Activated naive CD4-positive, alpha-beta T cell treated with anti-CD3 and anti-CD28 coated beads for 36 hours (primary cell): Measurements from ENCODE around the gene CNGA4. TPM values are rescaled to one million over a fixed set of nuclear protein-coding genes. Genes with fewer than 3 reads are reported as not detected.

ENCODE experiments used
- CTCF ChIA-PET: fragments of 350-600 bp; sonication (Branson Sonifier 250); formaldehyde crosslinking; loops from one replicate; lab custom pipeline; 2021; ENCODE audit warnings: antibody characterized with exemption; lab: Charles Lee
- DNase-seq: peaks from one replicate; pipeline ENCODE4 v3.0.0-alpha.2; 2020
- H3K27ac Mint-ChIP-seq: one replicate; pipeline ENCODE4 v1.8.0; 2021; ENCODE audit warnings: mild to moderate bottlenecking, mixed read lengths
- H3K27me3 Mint-ChIP-seq: one replicate; pipeline ENCODE4 v1.8.0; 2021; ENCODE audit warnings: low read depth, mixed read lengths
- H3K36me3 Mint-ChIP-seq: one replicate; pipeline ENCODE4 v1.8.0; 2021; ENCODE audit warnings: low read depth, mixed read lengths
- H3K4me1 Mint-ChIP-seq: one replicate; pipeline ENCODE4 v1.8.0; 2021; ENCODE audit warnings: low read depth, mixed read lengths
- H3K4me3 Mint-ChIP-seq: one replicate; pipeline ENCODE4 v1.8.0; 2021; ENCODE audit warnings: mild to moderate bottlenecking, moderate library complexity, mixed read lengths
- H3K9me3 Mint-ChIP-seq: one replicate; pipeline ENCODE4 v1.8.0; 2021; ENCODE audit warnings: mixed read lengths
- intact Hi-C: fragments of 100-400 bp; cut with micrococcal nuclease; formaldehyde crosslinking; loops from one replicate; pipeline ENCODE4 v1.15.1; 2023
- total RNA-seq, 2 experiments: library from RNA; stranded (reverse); gene quantifications; one replicate each; pipeline ENCODE4 v1.2.3, GENCODE V29; 2021

The CNGA4 gene
- total RNA-seq, 2 experiments from 2014 or later = 0.10 to 0.12 TPM

- Mint-ChIP-seq H3K9me3 (no peaks in the 10 kb centered on the region), H3K36me3 (peaks cover 6% of the 10 kb centered on the region), H3K4me3 (no peak within 1 kb of the TSS), H3K27ac (no peak within 1 kb of the TSS), H3K4me1 (peaks cover 16% of the 10 kb centered on the region), H3K27me3 (no peaks in the 10 kb centered on the region)
- intact Hi-C loops = no loop called here
- DNase-seq = no peak
- CTCF ChIA-PET = interaction anchor here (1.3 to 2.1 kb wide), 2 partner anchors 46 to 110 kb away, joined by 3 to 4 read pairs; no protein-coding TSS in a partner anchor
These were observed 33.5 kb upstream of the CNGA4 start, which contains the start of gene C11orf42 for GRCh38 chr11:6205366-6205765. C11orf42 (plus strand) TSS chr11:6205557; CDS start chr11:6205616, 59 bp downstream.

DNA sequence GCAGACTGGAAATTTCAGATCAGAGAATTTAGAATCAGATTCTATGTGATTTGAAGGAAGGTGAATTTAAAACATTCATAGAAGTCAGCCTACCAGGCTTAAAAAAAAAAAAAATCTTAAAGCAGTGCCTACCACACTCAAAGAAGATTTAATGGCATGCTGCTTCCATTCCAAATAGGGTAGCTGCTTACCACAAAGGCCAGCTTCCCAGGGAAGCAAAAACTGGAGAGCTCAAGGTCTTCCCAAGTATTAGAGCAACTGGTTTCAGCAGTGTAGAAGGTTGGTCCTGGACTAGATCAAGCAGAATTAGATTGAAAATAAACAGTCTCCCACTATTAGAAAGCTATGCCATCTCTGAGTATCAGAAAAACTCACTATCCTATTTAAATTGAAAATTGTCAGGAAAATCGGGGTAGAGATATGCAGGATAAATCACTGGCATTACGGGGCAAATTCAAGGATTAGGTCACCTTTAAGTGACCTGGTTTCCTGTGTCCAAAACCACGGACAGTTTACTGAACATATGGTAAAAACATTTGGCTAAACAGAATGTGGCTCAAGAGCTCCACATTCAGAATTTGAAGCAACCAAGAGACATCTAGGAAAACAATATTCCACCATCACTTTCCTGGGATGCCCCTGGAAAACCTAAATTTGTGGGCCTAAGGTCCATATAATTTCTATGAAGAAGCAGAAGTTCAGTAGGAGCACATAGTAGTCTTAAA lies 32.3 kb upstream of the CNGA4 start:
- no peaks in the 10 kb centered on the region for H3K27me3 Mint-ChIP-seq
- peaks cover 9% of the 10 kb centered on the region for H3K36me3 Mint-ChIP-seq
- no peak for DNase-seq
- H3K4me3 Mint-ChIP-seq = no peak overlapping the region
- H3K4me1 Mint-ChIP-seq = peaks cover 16% of the 10 kb centered on the region
- intact Hi-C loops = no loop called here
- no peak overlapping the region for H3K27ac Mint-ChIP-seq
- CTCF ChIA-PET = interaction anchor here (0.7 to 1.3 kb wide), 3 partner anchors 32 to 172 kb away, joined by 3 to 4 read pairs (median 3); partner anchors contain the start of gene CNGA4
- H3K9me3 Mint-ChIP-seq = no peaks in the 10 kb centered on the region

- H3K4me3 Mint-ChIP-seq = no peak overlapping the region
- no peak for DNase-seq
- no peaks in the 10 kb centered on the region for H3K27me3 Mint-ChIP-seq
- intact Hi-C loops = no loop called here
- no peaks in the 10 kb centered on the region for H3K9me3 Mint-ChIP-seq
- no peak overlapping the region for H3K27ac Mint-ChIP-seq
- no peaks in the 10 kb centered on the region for H3K4me1 Mint-ChIP-seq
- H3K36me3 Mint-ChIP-seq = peaks cover 9% of the 10 kb centered on the region
- CTCF ChIA-PET = no interaction called here
These were observed 29.1 kb upstream of the CNGA4 start for GRCh38 chr11:6209801-6210200.

DNA sequence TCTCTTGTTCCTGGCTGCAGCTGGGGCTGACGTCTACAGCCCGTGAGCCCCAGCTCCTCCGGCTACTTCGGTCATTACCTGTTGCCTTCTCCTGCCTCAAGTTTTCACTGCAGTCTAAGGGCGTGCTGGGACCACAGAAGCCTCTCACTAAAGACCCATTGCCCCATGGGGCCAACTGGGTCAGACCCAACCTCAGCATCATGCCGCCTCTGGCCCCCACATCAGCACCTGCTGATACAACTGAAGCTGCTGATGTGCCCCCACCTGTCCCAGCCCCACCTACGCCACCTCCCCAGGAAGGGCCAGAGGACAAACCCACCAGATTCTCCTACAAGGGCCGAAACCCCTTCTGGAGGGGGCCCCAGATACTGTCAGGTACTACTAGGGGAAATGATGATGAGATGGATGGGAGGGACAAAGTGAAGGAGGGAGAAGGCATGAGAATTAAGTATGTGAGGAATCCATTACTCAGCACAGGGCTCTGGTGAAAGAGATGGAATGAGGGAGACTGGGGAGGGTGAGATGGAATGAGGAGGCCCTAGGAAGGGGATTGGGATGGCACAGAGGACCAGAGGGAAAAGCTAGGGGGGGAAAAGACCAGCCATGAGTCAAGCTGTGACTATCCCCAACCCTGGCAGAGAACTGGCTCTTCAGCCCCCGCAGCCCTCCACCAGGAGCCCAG lies 28.5 kb upstream of the CNGA4 start:
- no peak for DNase-seq
- peaks cover 12% of the 10 kb centered on the region for H3K36me3 Mint-ChIP-seq
- intact Hi-C loops = no loop called here
- no peaks in the 10 kb centered on the region for H3K9me3 Mint-ChIP-seq
- H3K27me3 Mint-ChIP-seq = no peaks in the 10 kb centered on the region
- CTCF ChIA-PET = no interaction called here
- no peak overlapping the region for H3K27ac Mint-ChIP-seq
- H3K4me3 Mint-ChIP-seq = no peak overlapping the region
- no peaks in the 10 kb centered on the region for H3K4me1 Mint-ChIP-seq

DNA sequence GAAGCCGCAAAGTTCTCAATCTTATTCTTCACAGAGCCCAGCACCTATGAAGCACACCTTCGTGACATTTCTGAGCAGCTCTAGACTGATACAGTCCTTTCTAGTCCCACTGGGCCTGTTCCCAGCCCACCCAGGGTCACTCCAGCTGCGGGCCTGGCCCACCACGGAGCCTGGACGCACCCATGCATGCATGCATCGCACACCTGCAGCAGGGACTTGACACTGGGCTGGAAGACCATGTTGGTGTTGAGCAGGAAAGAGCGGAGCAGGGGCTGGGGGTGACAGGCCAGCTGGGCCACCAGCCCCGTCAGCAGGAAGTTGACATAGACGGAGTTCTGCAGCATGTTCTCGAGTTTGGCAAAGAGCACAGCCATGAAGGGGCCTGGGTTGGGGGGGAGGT lies 24.4 kb upstream of the CNGA4 start:
- no peak overlapping the region for H3K27ac Mint-ChIP-seq
- H3K27me3 Mint-ChIP-seq = no peaks in the 10 kb centered on the region
- H3K4me3 Mint-ChIP-seq = no peak overlapping the region
- peaks cover 15% of the 10 kb centered on the region for H3K36me3 Mint-ChIP-seq
- no peak for DNase-seq
- CTCF ChIA-PET = no interaction called here
- H3K4me1 Mint-ChIP-seq = peaks cover 5% of the 10 kb centered on the region
- no peaks in the 10 kb centered on the region for H3K9me3 Mint-ChIP-seq
- intact Hi-C loops = no loop called here

DNA sequence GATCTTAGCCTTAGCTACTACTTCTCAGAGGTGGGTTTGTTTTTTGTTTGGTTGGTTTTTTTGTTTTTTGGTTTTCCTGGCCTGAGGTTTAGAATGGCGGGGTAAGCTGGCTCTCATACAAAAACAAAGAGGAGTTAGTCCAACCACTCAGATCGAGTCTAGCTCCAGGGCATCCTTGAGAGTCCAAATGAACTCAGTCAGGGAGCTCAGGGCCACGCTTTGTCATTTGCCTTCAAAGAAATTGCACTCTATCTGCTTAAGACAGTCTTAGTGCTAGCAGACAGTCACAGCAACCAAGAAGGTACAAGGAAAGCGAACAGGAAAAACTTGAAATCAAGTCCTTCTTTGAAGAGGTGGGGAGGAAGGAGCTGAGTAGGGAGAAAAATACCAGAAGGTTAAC lies 22.4 kb upstream of the CNGA4 start:
- no peak for DNase-seq
- CTCF ChIA-PET = interaction anchor here (0.6 to 1.7 kb wide), 4 partner anchors 67 to 194 kb away, joined by 3 to 8 read pairs (median 4); no protein-coding TSS in a partner anchor
- Mint-ChIP-seq H3K27ac (no peak overlapping the region), H3K36me3 (peaks cover 17% of the 10 kb centered on the region), H3K9me3 (no peaks in the 10 kb centered on the region), H3K4me1 (peaks cover 15% of the 10 kb centered on the region), H3K4me3 (no peak overlapping the region), H3K27me3 (no peaks in the 10 kb centered on the region)
- intact Hi-C loops = no loop called here

- Mint-ChIP-seq H3K9me3 (no peaks in the 10 kb centered on the region), H3K4me1 (peaks cover 15% of the 10 kb centered on the region), H3K36me3 (peaks cover 23% of the 10 kb centered on the region), H3K27ac (no peak overlapping the region), H3K27me3 (no peaks in the 10 kb centered on the region), H3K4me3 (no peak overlapping the region)
- CTCF ChIA-PET = interaction anchor here (1.7 kb wide), 1 partner anchor 136 kb away, joined by 4 read pairs; no protein-coding TSS in a partner anchor
- intact Hi-C loops = no loop called here
- DNase-seq = no peak
These were observed 21.2 kb upstream of the CNGA4 start for GRCh38 chr11:6217722-6218121.

DNA sequence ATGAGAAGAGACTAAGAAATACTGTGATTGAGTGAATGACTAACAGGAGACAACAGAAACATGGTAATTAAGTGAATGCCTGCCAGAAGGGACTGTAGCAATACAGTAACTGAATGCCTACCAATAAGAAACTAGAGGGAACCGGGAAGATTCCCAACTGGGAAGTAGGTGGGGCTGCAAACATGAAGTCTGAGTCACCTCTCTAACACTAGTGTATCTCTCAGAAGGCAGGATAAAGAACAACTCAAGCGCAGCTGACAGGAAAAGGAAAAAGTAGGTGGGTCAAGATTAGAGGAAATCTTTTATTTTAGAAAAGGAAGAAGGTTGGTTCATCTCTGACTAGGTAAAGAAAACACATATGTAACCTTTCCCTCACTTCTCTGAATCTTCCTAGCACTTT lies 19.5 kb upstream of the CNGA4 start:
- H3K4me1 Mint-ChIP-seq = peaks cover 15% of the 10 kb centered on the region
- H3K4me3 Mint-ChIP-seq = no peak overlapping the region
- no peak for DNase-seq
- H3K27me3 Mint-ChIP-seq = no peaks in the 10 kb centered on the region
- peaks cover 25% of the 10 kb centered on the region for H3K36me3 Mint-ChIP-seq
- CTCF ChIA-PET = interaction anchor here (0.6 kb wide), 1 partner anchor 1493 kb away, joined by 10 read pairs; no protein-coding TSS in a partner anchor
- no peaks in the 10 kb centered on the region for H3K9me3 Mint-ChIP-seq
- intact Hi-C loops = no loop called here
- no peak overlapping the region for H3K27ac Mint-ChIP-seq

DNA sequence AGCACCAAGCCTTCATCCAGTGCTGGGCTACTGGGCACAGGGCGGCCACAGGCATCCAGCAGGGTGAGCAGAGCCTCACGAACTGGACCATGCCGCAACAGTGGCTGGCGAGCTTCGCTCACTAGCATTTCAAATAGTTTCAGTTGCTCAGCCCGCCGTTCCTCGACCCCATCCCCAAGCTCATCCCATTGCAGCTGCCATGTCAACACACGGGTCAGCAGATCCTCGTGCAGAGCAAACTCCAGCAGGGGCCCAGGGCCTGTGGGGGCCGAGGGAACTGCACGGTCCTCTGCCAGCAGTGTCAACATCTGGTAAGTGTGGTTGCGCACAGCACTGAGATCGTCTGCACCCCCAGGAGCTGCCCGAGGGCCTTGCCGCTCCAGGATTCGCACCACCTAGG lies 15.0 kb upstream of the CNGA4 start:
- CTCF ChIA-PET = interaction anchor here (1.6 to 1.8 kb wide), 2 partner anchors 27 to 155 kb away, joined by 4 to 5 read pairs; no protein-coding TSS in a partner anchor

DNA sequence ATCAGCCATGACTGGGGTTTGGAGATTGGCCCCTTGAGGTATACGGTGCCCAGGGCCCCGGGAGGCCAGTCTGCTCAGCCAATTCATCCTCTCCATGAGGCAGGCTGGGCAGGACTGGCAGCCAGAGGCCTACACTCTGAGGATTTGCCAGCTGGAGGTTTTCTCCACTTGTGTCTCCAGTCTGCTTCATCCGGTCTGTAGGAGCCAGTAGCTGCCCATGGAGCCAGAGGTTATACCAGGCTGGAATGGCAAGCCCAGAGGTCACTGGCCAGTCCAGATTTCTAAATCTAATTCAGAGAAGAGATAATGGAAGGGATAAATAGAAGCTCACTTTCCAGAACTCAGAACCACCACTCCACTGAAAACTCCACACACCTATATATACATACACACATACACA lies 14.5 kb upstream of the CNGA4 start:
- intact Hi-C loops = no loop called here
- no peak overlapping the region for H3K4me3 Mint-ChIP-seq
- no peak for DNase-seq
- no peaks in the 10 kb centered on the region for H3K9me3 Mint-ChIP-seq
- no peak overlapping the region for H3K27ac Mint-ChIP-seq
- H3K4me1 Mint-ChIP-seq = peaks cover 25% of the 10 kb centered on the region
- H3K27me3 Mint-ChIP-seq = no peaks in the 10 kb centered on the region
- peaks cover 19% of the 10 kb centered on the region for H3K36me3 Mint-ChIP-seq
- CTCF ChIA-PET = interaction anchor here (1.6 to 1.8 kb wide), 2 partner anchors 26 to 155 kb away, joined by 4 to 5 read pairs; no protein-coding TSS in a partner anchor

More for the DNA sequence above, 15.0 kb upstream of the CNGA4 start:
- H3K27ac Mint-ChIP-seq = no peak overlapping the region
- no peaks in the 10 kb centered on the region for H3K27me3 Mint-ChIP-seq
- H3K36me3 Mint-ChIP-seq = peaks cover 17% of the 10 kb centered on the region
- intact Hi-C loops = no loop called here
- H3K4me1 Mint-ChIP-seq = peaks cover 24% of the 10 kb centered on the region
- no peaks in the 10 kb centered on the region for H3K9me3 Mint-ChIP-seq
- no peak for DNase-seq
- no peak overlapping the region for H3K4me3 Mint-ChIP-seq

DNA sequence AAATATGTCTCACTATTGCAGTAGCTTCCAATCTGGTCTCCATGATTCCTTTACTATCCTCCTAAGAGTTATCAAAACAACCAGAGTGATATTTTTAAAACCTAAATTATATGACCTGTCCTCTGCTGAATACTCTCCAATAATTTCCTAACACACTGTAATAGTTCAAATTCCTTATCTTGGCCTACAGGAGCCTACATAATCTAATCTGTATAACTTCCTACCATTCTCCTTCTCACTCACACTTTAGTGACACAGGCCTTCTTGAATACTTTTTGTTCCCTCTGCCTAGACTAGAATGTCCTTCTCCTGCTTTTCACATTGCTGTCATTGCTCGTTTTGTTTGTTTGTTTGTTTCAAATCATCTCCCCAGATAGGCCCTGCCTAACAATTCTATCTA lies 13.9 kb upstream of the CNGA4 start:
- H3K9me3 Mint-ChIP-seq = no peaks in the 10 kb centered on the region
- no peak overlapping the region for H3K27ac Mint-ChIP-seq
- H3K27me3 Mint-ChIP-seq = no peaks in the 10 kb centered on the region
- CTCF ChIA-PET = interaction anchor here (1.6 to 1.8 kb wide), 2 partner anchors 25 to 154 kb away, joined by 4 to 5 read pairs; no protein-coding TSS in a partner anchor
- intact Hi-C loops = no loop called here
- peaks cover 24% of the 10 kb centered on the region for H3K36me3 Mint-ChIP-seq
- H3K4me3 Mint-ChIP-seq = no peak overlapping the region
- DNase-seq = no peak
- peaks cover 25% of the 10 kb centered on the region for H3K4me1 Mint-ChIP-seq

- no peaks in the 10 kb centered on the region for H3K27me3 Mint-ChIP-seq
These were observed 13.0 kb upstream of the CNGA4 start for GRCh38 chr11:6225896-6226295.

More at GRCh38 chr11:6225896-6226295, 13.0 kb upstream of the CNGA4 start:
- H3K9me3 Mint-ChIP-seq = no peaks in the 10 kb centered on the region
- H3K27ac Mint-ChIP-seq = no peak overlapping the region
- no peak for DNase-seq
- intact Hi-C loops = no loop called here
- peaks cover 29% of the 10 kb centered on the region for H3K4me1 Mint-ChIP-seq
- H3K36me3 Mint-ChIP-seq = peaks cover 20% of the 10 kb centered on the region
- CTCF ChIA-PET = no interaction called here
- no peak overlapping the region for H3K4me3 Mint-ChIP-seq
